ENCODE measurements around the gene TWF2. TPM values are rescaled to one million over a fixed set of nuclear protein-coding genes. Genes with fewer than 3 reads are reported as not detected.

The TWF2 gene
- total RNA-seq, 4 donors from 2014 or later: 50.4 to 129 (median 122) TPM

- no peak for TF ChIP-seq CTCF (IDR thresholded peaks at IDR 0.05; ENCODE audit: low read depth)
Observed at GRCh38 chr3:52186729-52187128, 52.2 kb downstream of the TWF2 start.

- TF ChIP-seq CTCF (IDR thresholded peaks at IDR 0.05; ENCODE audit: low read depth): no peak
Observed at GRCh38 chr3:52185837-52186236, 53.1 kb downstream of the TWF2 start.

- TF ChIP-seq CTCF (IDR thresholded peaks at IDR 0.05; ENCODE audit: low read depth): no peak
Observed at GRCh38 chr3:52185311-52185710, 53.6 kb downstream of the TWF2 start.

GRCh38 chr3:52184690-52185089 is 54.3 kb downstream of the TWF2 start:
- no peak for TF ChIP-seq CTCF (IDR thresholded peaks at IDR 0.05; ENCODE audit: low read depth)

GRCh38 chr3:52183786-52184445 is 55.0 kb downstream of the TWF2 start:
- TF ChIP-seq CTCF (IDR thresholded peaks at IDR 0.05; ENCODE audit: low read depth): no peak

GRCh38 chr3:52182691-52183090 is 56.3 kb downstream of the TWF2 start:
- TF ChIP-seq CTCF (IDR thresholded peaks at IDR 0.05; ENCODE audit: low read depth): no peak

GRCh38 chr3:52182196-52182595 is 56.8 kb downstream of the TWF2 start:
- no peak for TF ChIP-seq CTCF (IDR thresholded peaks at IDR 0.05; ENCODE audit: low read depth)
